Activated T-cell treated with anti-CD3 and anti-CD28 coated beads for 1 hour (primary cell): ENCODE results near the gene MOK.
"Not testable (repeated sequence)": the region's sequence is repeated elsewhere in the genome, so short reads cannot be mapped to it uniquely, and the experiment has no call there.

Source experiments
- DNase-seq: peaks from one replicate; pipeline ENCODE4 v3.0.0-alpha.2; 2020; ENCODE audit warnings: low read depth

The MOK gene

DNA sequence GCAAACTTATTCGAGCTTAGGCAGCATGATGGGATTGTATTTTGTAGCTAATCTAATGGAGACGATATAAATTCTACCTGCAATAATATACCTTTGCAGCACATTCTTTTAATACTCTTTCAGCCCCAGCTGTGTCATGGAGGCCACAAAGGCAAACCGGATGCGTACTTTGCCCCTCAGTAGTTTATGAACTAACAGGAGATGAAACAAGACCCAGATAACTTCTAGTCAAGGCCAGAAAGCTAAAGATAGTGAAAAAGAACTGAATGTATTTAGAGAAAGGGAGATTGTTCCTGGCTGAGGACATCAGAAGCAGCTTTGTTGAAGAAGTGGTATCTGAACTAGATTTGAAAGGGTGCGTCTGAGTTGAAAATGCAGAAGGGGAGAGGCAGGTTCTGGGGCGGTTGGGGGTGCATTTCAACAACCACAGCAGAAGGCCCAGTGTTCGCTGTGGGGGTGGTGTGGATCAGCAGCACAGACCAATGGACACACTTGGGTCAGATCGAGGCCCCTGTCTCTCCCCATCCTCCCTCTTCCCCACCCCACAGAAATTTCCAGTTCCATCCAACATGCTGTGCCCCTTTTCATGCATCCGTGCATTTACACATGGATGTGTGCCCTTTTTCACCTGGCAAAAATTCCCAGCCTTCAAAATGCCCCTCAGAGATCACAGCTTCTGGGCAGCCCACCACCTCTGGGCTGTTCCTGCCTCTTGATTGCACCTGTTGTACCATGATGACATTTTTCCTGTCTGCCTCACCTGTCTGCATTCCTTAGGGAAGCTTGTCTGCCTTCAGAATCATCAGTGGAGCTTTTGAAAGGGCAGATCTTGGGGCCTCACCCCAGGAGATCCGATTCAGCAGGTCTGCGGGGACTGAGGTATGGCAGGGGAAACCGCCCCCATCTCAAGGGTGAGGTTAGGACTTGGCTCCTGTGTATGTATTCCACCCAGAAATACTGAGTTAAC is 16.8 kb upstream of the MOK start:
- DNase-seq: no peak

DNA sequence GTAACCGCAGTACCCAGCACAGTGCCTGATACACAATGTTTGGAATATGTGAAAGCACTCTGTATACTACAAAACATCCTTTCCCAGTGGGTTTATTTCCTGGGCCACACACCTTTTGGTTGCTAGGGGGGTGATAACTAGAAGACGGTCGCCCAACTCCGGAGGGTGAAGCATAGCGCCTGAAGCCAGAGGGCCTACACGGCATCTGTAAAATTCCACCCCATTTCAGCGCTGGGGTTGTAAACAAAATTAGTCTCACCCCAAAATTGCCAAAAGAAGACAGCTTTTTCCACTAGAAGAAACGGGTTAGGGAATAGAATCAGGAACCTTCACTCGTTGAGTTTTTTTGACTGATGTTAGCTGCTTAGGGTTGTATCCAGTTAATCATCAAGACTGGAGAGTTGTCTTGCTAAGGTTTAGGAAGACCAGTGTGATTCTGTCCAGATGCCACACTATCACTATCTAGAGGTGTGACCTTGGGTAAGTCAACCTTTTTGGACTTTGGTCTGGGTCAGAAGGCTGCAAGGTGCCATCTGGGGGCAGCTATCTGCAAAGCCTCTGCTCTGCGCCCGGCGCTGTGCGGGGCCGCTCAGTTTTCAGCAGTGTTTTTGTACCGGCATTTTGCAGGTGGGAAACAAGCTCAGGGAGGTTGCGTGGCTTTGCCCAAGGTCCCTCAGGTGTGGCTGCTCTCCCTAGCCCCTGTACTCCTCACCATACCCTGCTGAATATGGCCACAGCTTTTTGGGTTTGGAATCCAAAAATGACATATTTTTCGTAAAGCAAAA is 15.9 kb upstream of the MOK start:
- no peak for DNase-seq

GRCh38 chr14:102320033-102320660 is 15.2 kb upstream of the MOK start:
- DNase-seq: peak; percentile 30

GRCh38 chr14:102319351-102320032 is 14.5 kb upstream of the MOK start, which contains the start of gene ZNF839:
Gene ZNF839 (plus strand): TSS chr14:102319746. CDS start chr14:102319766, 20 bp downstream.
- peak; percentile 93 for DNase-seq

- no peak for DNase-seq
Measured at GRCh38 chr14:102318781-102319276, 13.9 kb upstream of the MOK start.

DNA sequence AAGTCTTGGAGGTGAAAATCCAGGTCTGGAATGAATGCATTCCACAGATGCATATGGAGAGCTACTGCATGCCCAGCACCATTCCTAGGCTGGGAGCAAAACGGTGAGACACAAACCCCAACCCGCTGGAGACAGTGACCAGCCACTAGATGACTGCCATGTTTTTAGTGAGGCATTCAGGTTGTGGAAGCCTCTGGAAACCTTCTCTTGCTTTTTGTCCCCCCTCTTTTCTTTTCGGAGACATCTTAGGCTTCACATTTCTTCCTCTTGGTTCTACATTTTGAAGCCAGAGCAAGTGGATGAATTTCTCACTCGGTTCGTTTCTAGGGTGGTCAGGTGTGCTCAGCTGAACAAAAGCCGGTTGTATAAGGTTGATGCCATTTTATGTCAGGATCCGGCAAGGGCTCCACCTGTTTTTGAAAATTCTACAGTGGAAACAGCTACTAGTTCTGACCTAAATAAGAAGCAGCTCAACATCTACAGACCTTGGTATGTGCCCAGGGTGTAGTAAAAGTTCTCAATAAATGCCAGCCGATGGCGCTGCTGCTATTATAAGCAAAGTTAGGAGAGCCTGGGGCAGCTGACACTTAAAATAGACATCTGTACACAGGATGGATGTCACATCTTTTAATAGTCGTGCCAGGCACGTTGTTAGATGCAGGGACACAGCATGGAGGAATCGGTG is 12.7 kb upstream of the MOK start:
- DNase-seq: no peak

DNA sequence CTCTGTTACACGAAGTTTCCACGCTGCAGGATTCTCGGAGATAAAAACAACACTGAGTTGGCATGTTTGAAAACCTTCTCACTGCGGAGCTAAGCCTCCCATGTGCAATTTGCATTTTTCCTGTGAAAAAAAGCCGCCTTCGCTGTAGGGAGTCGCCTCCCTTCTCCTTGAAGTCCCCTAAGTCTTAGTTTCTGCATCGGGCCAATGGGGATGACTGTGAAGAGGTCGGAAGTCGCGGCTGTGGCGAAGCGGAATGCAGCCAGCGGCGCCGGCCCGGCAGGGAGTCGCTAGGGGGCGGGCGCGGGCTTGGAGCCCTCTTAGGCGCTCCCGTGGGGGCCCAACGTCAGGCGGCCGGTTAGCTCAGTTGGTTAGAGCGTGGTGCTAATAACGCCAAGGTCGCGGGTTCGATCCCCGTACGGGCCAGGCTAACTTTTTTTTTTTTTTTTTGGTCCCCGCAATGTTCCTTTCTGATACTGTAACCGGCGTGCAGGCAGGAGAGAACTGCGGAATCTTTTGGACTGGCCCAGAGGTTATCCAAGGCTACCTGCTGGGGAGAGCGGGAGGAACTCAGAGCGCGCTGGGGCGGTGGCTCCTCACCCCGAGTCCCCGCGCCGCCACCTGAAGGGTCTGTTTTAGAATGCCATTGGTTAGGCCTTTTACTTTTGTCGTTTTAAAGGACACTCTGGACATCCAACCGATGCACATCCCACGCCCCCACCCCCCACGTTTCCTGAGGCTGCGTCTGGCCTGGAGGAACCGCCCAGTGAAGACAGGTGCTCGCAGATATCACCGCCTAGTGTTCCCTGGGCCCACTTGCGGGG is 12.0 kb upstream of the MOK start:
- peak; percentile 93 for DNase-seq

DNA sequence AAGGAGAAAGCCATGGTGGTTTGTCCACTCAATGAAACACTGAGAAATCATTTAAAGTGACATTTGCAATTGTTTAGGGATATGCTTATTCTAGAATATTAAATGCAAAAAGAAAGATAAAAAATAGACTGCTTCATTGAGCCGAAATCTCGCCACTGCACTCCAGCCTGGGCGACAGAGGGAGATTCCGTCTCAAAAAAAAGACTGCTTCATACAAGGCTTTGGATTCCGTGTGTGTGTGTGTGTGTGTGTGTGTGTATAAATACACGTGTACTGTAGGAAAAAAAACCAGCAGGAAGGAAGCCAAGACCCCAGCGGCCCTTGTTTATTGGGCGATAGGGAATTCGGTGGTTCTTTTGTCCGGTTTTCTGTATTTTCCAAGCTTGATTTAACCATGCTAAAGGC is 11.4 kb upstream of the MOK start:
- no peak for DNase-seq

GRCh38 chr14:102315121-102315520 is 10.2 kb upstream of the MOK start:
- no peak for DNase-seq

GRCh38 chr14:102314242-102315011 is 9.5 kb upstream of the MOK start:
- DNase-seq: peak; percentile 68

GRCh38 chr14:102303664-102304063 is 1.3 kb downstream of the MOK start:
- no peak for DNase-seq

DNA sequence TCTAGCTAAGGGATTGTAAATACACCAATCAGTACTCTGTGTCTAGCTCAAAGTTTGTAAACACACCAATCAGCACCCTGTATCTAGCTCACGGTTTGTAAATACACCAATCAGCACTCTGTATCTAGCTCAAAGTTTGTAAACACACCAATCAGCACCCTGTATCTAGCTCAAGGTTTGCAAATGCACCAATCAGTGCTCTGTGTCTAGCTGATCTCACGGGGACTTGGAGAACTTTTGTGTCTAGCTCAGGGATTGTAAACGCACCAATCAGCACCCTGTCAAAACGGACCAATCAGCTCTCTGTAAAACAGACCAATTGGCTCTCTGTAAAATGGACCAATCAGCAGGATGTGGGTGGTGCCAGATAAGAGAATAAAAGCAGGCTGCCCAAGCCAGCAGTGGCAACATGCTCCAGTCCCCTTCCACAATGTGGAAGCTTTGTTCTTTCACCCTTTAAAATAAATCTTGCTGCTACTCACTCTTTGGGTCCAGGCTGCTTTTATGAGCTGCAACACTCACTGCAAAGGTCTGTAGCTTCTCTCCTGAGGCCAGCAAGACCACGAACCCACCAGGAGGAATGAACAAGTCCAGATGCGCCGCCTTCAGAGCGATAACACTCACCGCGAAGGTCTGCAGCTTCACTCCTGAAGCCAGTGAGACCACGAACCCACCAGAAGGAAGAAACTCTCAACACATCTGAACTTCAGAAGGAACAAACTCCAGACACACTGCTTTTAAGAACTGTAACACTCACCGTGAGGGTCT is 6.5 kb downstream of the MOK start:
- not testable (repeated sequence) for DNase-seq

- no peak for DNase-seq
Measured at GRCh38 chr14:102297436-102298170, 7.4 kb downstream of the MOK start.

GRCh38 chr14:102295270-102295669 is 9.7 kb downstream of the MOK start:
- no peak for DNase-seq

- no peak for DNase-seq
Measured at GRCh38 chr14:102293781-102294180, 11.2 kb downstream of the MOK start.

GRCh38 chr14:102292441-102292840 is 12.5 kb downstream of the MOK start:
- no peak for DNase-seq

- no peak for DNase-seq
Measured at GRCh38 chr14:102288139-102288538, 16.8 kb downstream of the MOK start.

DNA sequence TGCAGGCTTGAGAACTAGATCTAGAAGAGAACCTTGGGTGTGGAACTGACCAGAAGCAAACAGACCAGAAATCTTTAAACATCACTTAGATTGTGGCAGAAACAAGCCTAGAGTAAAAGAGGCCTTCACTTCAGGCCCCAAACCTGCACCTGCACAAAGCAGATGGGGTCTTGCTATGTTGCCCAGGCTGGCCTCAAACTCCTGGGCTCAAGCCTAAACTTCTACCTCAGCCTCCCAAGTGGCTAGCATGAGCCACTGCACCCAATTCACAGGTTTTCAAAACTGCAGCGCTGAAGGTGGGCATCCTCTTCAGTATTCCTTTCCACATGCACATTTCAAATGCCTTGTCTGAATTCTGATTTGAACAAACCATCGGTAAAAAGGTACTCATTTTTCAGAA is 19.9 kb downstream of the MOK start:
- no peak for DNase-seq
